MM.1S (cell line): ENCODE measurements around the gene KRT35.

Experiments
- CTCF ChIP-seq: fragments of 300-600 bp; sonication (generic); IDR thresholded peaks from 2 replicates; pipeline ENCODE4 v1.5.1; 2016; ENCODE audit warnings: antibody characterized with exemption, low read length, mixed read lengths
- EZH2 ChIP-seq: fragments of 300-600 bp; sonication (generic); optimal IDR thresholded peaks from 2 replicates; pipeline ENCODE3; 2017; ENCODE audit warnings: low read depth, mild to moderate bottlenecking, antibody characterized with exemption, low read length, mixed read lengths

GRCh38 chr17:41494524-41494923 is 13.6 kb upstream of the KRT35 start:
- TF ChIP-seq CTCF, result no peak
- TF ChIP-seq EZH2, result no peak
